GM13976 (cell line): ENCODE data around the gene TEX101.
A peak's percentile ranks its signal among the peaks of the same experiment; 100 is the strongest.
"Not testable (repeated sequence)": the region's sequence is repeated elsewhere in the genome, so short reads cannot be mapped to it uniquely, and the experiment has no call there.

Experiments used
- DNase-seq: peaks from one replicate; pipeline ENCODE4 v3.0.0; 2012; ENCODE audit warnings: low spot score
- CTCF ChIP-seq: IDR thresholded peaks from 2 replicates; pipeline ENCODE4 v1.5.1; 2012; ENCODE audit warnings: borderline replicate concordance, mild to moderate bottlenecking; ENCODE audit not compliant: insufficient read depth; ENCODE audit errors: extremely low read depth, missing control alignments, control extremely low read depth
- in situ Hi-C: fragments of 300-500 bp; cut with MboI; formaldehyde crosslinking; loops from one replicate; pipeline ENCODE4 v1.12.0; 2022; ENCODE audit warnings: low sequenced_read_pairs, mixed read lengths, inconsistent platforms; ENCODE audit not compliant: unreplicated experiment

The TEX101 gene

GRCh38 chr19:43390903-43391551, 23.7 kb upstream of the TEX101 start:
- in situ Hi-C loops, DNase-seq: not testable (repeated sequence)

DNA sequence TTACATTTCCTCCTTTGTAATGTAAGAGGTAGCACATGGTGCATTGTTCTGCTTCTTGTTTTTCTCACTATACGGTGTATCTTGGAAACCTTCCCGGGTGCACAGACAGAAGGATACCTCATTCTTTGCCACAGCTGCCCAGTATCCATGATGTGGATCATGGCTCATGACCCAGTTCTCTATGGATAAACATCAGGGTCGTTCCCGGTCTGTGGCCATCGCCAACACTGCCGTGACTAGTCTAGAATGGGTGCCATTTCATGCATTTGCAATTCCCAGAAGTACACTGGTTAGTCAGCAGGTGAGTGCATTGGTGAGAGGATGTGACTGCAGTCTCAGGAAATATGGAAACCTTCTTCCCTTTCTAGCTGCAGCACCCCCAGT, 23.1 kb upstream of the TEX101 start:
- in situ Hi-C loops, DNase-seq: not testable (repeated sequence)

DNA sequence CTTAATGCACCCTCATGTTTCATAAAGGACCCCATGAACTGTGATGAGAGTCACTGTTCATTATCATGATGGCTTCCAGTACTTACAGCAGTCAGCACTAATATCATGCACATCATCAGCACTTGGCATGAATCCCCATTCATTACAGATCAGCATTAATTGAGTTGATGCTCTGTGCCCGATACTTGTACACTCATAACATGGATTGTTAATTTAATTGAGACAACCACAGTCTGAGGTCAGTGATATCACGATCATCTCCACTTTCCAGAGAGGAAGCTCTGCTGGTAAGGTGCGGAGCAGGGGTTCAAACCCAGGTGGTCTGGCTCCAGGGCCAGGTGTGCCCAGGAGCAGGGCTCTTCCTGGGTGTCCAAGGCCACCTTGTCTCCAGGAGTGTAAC, 21.2 kb upstream of the TEX101 start:
- in situ Hi-C loops, DNase-seq: not testable (repeated sequence)

- no peak for TF ChIP-seq CTCF
- no peak for DNase-seq
These were observed 19.1 kb upstream of the TEX101 start for GRCh38 chr19:43395561-43395960.

GRCh38 chr19:43406297-43406696, 8.4 kb upstream of the TEX101 start:
- no peak for TF ChIP-seq CTCF
- in situ Hi-C loops = no loop called here

More at GRCh38 chr19:43395561-43395960, 19.1 kb upstream of the TEX101 start:
- in situ Hi-C loops = no loop called here

GRCh38 chr19:43407416-43408005, 7.2 kb upstream of the TEX101 start:
- in situ Hi-C loops = no loop called here
- no peak for DNase-seq
- no peak for TF ChIP-seq CTCF

More at GRCh38 chr19:43406297-43406696, 8.4 kb upstream of the TEX101 start:
- no peak for DNase-seq

GRCh38 chr19:43408043-43408442, 6.6 kb upstream of the TEX101 start:
- in situ Hi-C loops = no loop called here
- peak; percentile 23 for DNase-seq
- no peak for TF ChIP-seq CTCF

- TF ChIP-seq CTCF = no peak
- in situ Hi-C loops = no loop called here
- DNase-seq = no peak
These were observed 5.3 kb upstream of the TEX101 start for GRCh38 chr19:43409415-43409814.
